ENCODE measurements around the gene SEMA5B.

The SEMA5B gene

DNA sequence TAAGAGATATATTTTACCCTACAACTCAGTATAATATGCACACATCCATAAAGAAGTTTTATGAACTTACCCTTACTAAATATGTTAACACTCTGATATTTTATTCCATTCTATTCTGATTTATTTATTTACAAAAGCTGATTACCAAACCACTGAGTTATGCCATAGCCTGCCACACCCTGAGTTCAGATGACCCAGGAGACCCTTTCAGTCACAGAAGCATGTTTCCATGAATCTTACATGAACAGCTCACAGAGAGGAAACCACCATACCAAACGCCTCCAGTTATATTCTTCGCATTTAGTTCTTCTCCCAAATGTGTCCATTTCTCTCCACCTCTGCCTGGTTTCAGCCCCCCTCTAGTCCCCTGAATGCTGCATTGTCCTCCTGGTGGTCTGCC is 103.5 kb downstream of the SEMA5B start:
- Histone ChIP-seq H4K20me1 (ENCODE audit: low read depth, low read length) (no peaks in the 10 kb centered on the region), H3K4me2 (ENCODE audit: low read depth, low read length, poor library complexity, severe bottlenecking) (no peak overlapping the region), H3K9me2 (replicated peaks; ENCODE audit: insufficient read depth, low read length) (no peaks in the 10 kb centered on the region), H3K27me3 (ENCODE audit: low read length) (no peaks in the 10 kb centered on the region), H3K9me3 (ENCODE audit: insufficient read depth, low read length) (no peaks in the 10 kb centered on the region), H3K79me2 (ENCODE audit: insufficient read depth, low read length) (no peaks in the 10 kb centered on the region), H3K9ac (ENCODE audit: low read length) (no peak overlapping the region), H3K27ac (ENCODE audit: low read depth, low read length) (no peak overlapping the region), H2AFZ (ENCODE audit: low read depth, low read length, severe bottlenecking) (no peak overlapping the region), H3K36me3 (ENCODE audit: low read length) (no peaks in the 10 kb centered on the region), H3F3A (ENCODE audit: insufficient read depth) (no peaks in the 10 kb centered on the region), H3K4me3 (ENCODE audit: insufficient read depth, low read length, poor library complexity, severe bottlenecking) (no peak overlapping the region)
- no peak for TF ChIP-seq EZH2phosphoT487 (conservative IDR thresholded peaks at IDR 0.05; ENCODE audit: low read length)
- TF ChIP-seq CTCF (IDR thresholded peaks at IDR 0.05; ENCODE audit: insufficient read depth, low read length, poor library complexity, severe bottlenecking) = no peak

DNA sequence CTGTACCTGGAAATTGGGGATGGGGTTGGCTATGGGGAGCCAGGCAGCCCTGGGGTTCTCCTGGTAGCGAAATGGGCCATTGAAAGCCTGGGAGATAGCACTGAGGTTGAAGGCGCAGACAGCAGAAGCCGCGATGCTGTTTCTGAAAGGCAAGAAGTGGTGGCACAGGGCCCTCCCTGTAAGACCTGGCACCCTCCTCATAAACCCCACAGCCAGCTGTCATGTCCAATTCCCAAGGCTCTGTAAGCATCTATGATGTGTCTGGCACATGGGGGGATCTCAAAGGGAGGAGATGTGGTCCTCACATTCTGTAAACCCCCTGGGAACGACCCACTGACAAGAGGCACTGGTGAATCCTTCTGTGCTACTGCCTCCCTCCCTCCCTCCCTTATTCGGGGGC is 104.0 kb downstream of the SEMA5B start:
- H3K9ac ChIP-seq (ENCODE audit: low read length) = no peak overlapping the region
- H3K9me3 ChIP-seq (ENCODE audit: insufficient read depth, low read length) = no peaks in the 10 kb centered on the region
- TF ChIP-seq EZH2phosphoT487 (conservative IDR thresholded peaks at IDR 0.05; ENCODE audit: low read length) (no peak), CTCF (IDR thresholded peaks at IDR 0.05; ENCODE audit: insufficient read depth, low read length, poor library complexity, severe bottlenecking) (no peak)
- H3K4me3 ChIP-seq (ENCODE audit: insufficient read depth, low read length, poor library complexity, severe bottlenecking) = no peak overlapping the region
- no peaks in the 10 kb centered on the region for H4K20me1 ChIP-seq (ENCODE audit: low read depth, low read length)
- H3K27me3 ChIP-seq (ENCODE audit: low read length) = no peaks in the 10 kb centered on the region
- H3K79me2 ChIP-seq (ENCODE audit: insufficient read depth, low read length) = no peaks in the 10 kb centered on the region
- H3F3A ChIP-seq (ENCODE audit: insufficient read depth) = no peaks in the 10 kb centered on the region
- H2AFZ ChIP-seq (ENCODE audit: low read depth, low read length, severe bottlenecking) = no peak overlapping the region
- no peaks in the 10 kb centered on the region for H3K36me3 ChIP-seq (ENCODE audit: low read length)
- no peak overlapping the region for H3K4me2 ChIP-seq (ENCODE audit: low read depth, low read length, poor library complexity, severe bottlenecking)
- no peak overlapping the region for H3K27ac ChIP-seq (ENCODE audit: low read depth, low read length)
- no peaks in the 10 kb centered on the region for H3K9me2 ChIP-seq (replicated peaks; ENCODE audit: insufficient read depth, low read length)

- Histone ChIP-seq H3K9me2 (replicated peaks; ENCODE audit: insufficient read depth, low read length) (no peaks in the 10 kb centered on the region), H3K4me3 (ENCODE audit: insufficient read depth, low read length, poor library complexity, severe bottlenecking) (no peak overlapping the region), H4K20me1 (ENCODE audit: low read depth, low read length) (no peaks in the 10 kb centered on the region), H3K9ac (ENCODE audit: low read length) (no peak overlapping the region), H2AFZ (ENCODE audit: low read depth, low read length, severe bottlenecking) (no peak overlapping the region), H3K9me3 (ENCODE audit: insufficient read depth, low read length) (no peaks in the 10 kb centered on the region), H3K27me3 (ENCODE audit: low read length) (no peaks in the 10 kb centered on the region), H3F3A (ENCODE audit: insufficient read depth) (no peaks in the 10 kb centered on the region), H3K4me2 (ENCODE audit: low read depth, low read length, poor library complexity, severe bottlenecking) (no peak overlapping the region), H3K27ac (ENCODE audit: low read depth, low read length) (no peak overlapping the region), H3K79me2 (ENCODE audit: insufficient read depth, low read length) (no peaks in the 10 kb centered on the region), H3K36me3 (ENCODE audit: low read length) (no peaks in the 10 kb centered on the region)
- TF ChIP-seq CTCF (IDR thresholded peaks at IDR 0.05; ENCODE audit: insufficient read depth, low read length, poor library complexity, severe bottlenecking) (no peak), EZH2phosphoT487 (conservative IDR thresholded peaks at IDR 0.05; ENCODE audit: low read length) (no peak)
These were observed 105.5 kb downstream of the SEMA5B start for GRCh38 chr3:122921791-122922651.
